ENCODE measurements around the gene UROD. TPM values are rescaled to one million over a fixed set of nuclear protein-coding genes. Genes with fewer than 3 reads are reported as not detected.
"Not testable (repeated sequence)": the region's sequence is repeated elsewhere in the genome, so short reads cannot be mapped to it uniquely, and the experiment has no call there.

UROD gene
- total and polyA plus RNA-seq, 5 donors from 2014 or later = 49.5 to 93.6 (median 79.6) TPM

- H3K27ac ChIP-seq (ENCODE audit: insufficient read depth, low read length, poor library complexity, severe bottlenecking) = peak overlapping the region; percentile 21
- no peaks in the 10 kb centered on the region for H3K36me3 ChIP-seq (ENCODE audit: control insufficient read depth, insufficient read depth, low read length)
- H3K4me3 ChIP-seq (ENCODE audit: low read depth, low read length) = peak overlapping the region; percentile 70
- Mint-ChIP-seq H3K36me3 (no peaks in the 10 kb centered on the region), H3K27me3 (peaks cover 11% of the 10 kb centered on the region), H3K9me3 (no peaks in the 10 kb centered on the region), H3K27ac (peak overlapping the region; percentile 81 to 92 (median 85)), H3K4me1 (peaks cover 4 to 16% (median 11%) of the 10 kb centered on the region in 4 donors), H3K4me3 (peak overlapping the region; percentile 13 to 94 (median 76))
- ATAC-seq (ENCODE audit: low read depth in 2 of 2) (peak; percentile 16 to 78), DNase-seq (peak in 2 of 3 donors; percentile 8 to 53)
- H3K27me3 ChIP-seq (ENCODE audit: control insufficient read depth, insufficient read depth, low read length) = no peaks in the 10 kb centered on the region
- no peaks in the 10 kb centered on the region for H3K9me3 ChIP-seq (ENCODE audit: control insufficient read depth in 2 of 2, low read length in 2 of 2)
- peaks cover 12% of the 10 kb centered on the region for H3K4me1 ChIP-seq (ENCODE audit: control insufficient read depth, insufficient read depth, low read length, poor library complexity, severe bottlenecking)
Measured at GRCh38 chr1:45051005-45051772, 39.1 kb downstream of the UROD start.

GRCh38 chr1:45057542-45057941 is 45.5 kb downstream of the UROD start:
- H3K36me3 Mint-ChIP-seq = no peaks in the 10 kb centered on the region
- no peak overlapping the region for H3K4me3 Mint-ChIP-seq
- H3K9me3 Mint-ChIP-seq = no peaks in the 10 kb centered on the region
- H3K36me3 ChIP-seq (ENCODE audit: control insufficient read depth, insufficient read depth, low read length) = no peaks in the 10 kb centered on the region
- H3K27me3 ChIP-seq (ENCODE audit: control insufficient read depth, insufficient read depth, low read length) = no peaks in the 10 kb centered on the region
- H3K4me1 Mint-ChIP-seq = no peaks in the 10 kb centered on the region
- H3K27me3 Mint-ChIP-seq = peaks cover 14% of the 10 kb centered on the region
- no peaks in the 10 kb centered on the region for H3K4me1 ChIP-seq (ENCODE audit: control insufficient read depth, insufficient read depth, low read length, poor library complexity, severe bottlenecking)
- no peak for ATAC-seq (ENCODE audit: low read depth in 2 of 2)
- H3K27ac Mint-ChIP-seq = no peak overlapping the region
- no peak overlapping the region for H3K4me3 ChIP-seq (ENCODE audit: low read depth, low read length)
- no peaks in the 10 kb centered on the region for H3K9me3 ChIP-seq (ENCODE audit: control insufficient read depth in 2 of 2, low read length in 2 of 2)
- DNase-seq = no peak
- no peak overlapping the region for H3K27ac ChIP-seq (ENCODE audit: insufficient read depth, low read length, poor library complexity, severe bottlenecking)

- ATAC-seq (ENCODE audit: low read depth in 2 of 2) = no peak
- Histone ChIP-seq H3K36me3 (ENCODE audit: control insufficient read depth, insufficient read depth, low read length) (no peaks in the 10 kb centered on the region), H3K4me3 (ENCODE audit: low read depth, low read length) (no peak overlapping the region), H3K27ac (ENCODE audit: insufficient read depth, low read length, poor library complexity, severe bottlenecking) (no peak overlapping the region), H3K4me1 (ENCODE audit: control insufficient read depth, insufficient read depth, low read length, poor library complexity, severe bottlenecking) (no peaks in the 10 kb centered on the region), H3K27me3 (ENCODE audit: control insufficient read depth, insufficient read depth, low read length) (no peaks in the 10 kb centered on the region), H3K9me3 (ENCODE audit: control insufficient read depth in 2 of 2, low read length in 2 of 2) (no peaks in the 10 kb centered on the region)
- no peaks in the 10 kb centered on the region for H3K9me3 Mint-ChIP-seq
- no peaks in the 10 kb centered on the region for H3K36me3 Mint-ChIP-seq
- no peak for DNase-seq
- H3K27me3 Mint-ChIP-seq = peaks cover 12% of the 10 kb centered on the region
- no peaks in the 10 kb centered on the region for H3K4me1 Mint-ChIP-seq
- H3K27ac Mint-ChIP-seq = no peak overlapping the region
- no peak overlapping the region for H3K4me3 Mint-ChIP-seq
Measured at GRCh38 chr1:45059829-45060228, 47.8 kb downstream of the UROD start.

GRCh38 chr1:45062463-45062862 is 50.4 kb downstream of the UROD start:
- not testable (repeated sequence) for DNase-seq; ATAC-seq (ENCODE audit: low read depth in 2 of 2); H3K9me3 Mint-ChIP-seq; H3K27me3 ChIP-seq (ENCODE audit: control insufficient read depth, insufficient read depth, low read length); H3K27ac ChIP-seq (ENCODE audit: insufficient read depth, low read length, poor library complexity, severe bottlenecking); H3K36me3 Mint-ChIP-seq; H3K27ac Mint-ChIP-seq; H3K36me3 ChIP-seq (ENCODE audit: control insufficient read depth, insufficient read depth, low read length); H3K4me3 Mint-ChIP-seq; H3K4me1 ChIP-seq (ENCODE audit: control insufficient read depth, insufficient read depth, low read length, poor library complexity, severe bottlenecking); H3K9me3 ChIP-seq (ENCODE audit: control insufficient read depth in 2 of 2, low read length in 2 of 2); H3K4me1 Mint-ChIP-seq; H3K4me3 ChIP-seq (ENCODE audit: low read depth, low read length)
- H3K27me3 Mint-ChIP-seq = peaks cover 15% of the 10 kb centered on the region

- Mint-ChIP-seq H3K4me1 (no peaks in the 10 kb centered on the region), H3K9me3 (peaks cover 0 to 4% (median 0%) of the 10 kb centered on the region in 7 donors), H3K27ac (no peak overlapping the region), H3K27me3 (peaks cover 8% of the 10 kb centered on the region), H3K4me3 (no peak overlapping the region), H3K36me3 (no peaks in the 10 kb centered on the region)
- no peak overlapping the region for H3K4me3 ChIP-seq (ENCODE audit: low read depth, low read length)
- no peaks in the 10 kb centered on the region for H3K9me3 ChIP-seq (ENCODE audit: control insufficient read depth in 2 of 2, low read length in 2 of 2)
- H3K36me3 ChIP-seq (ENCODE audit: control insufficient read depth, insufficient read depth, low read length) = no peaks in the 10 kb centered on the region
- H3K4me1 ChIP-seq (ENCODE audit: control insufficient read depth, insufficient read depth, low read length, poor library complexity, severe bottlenecking) = no peaks in the 10 kb centered on the region
- ATAC-seq (ENCODE audit: low read depth in 2 of 2) = no peak
- DNase-seq = no peak
- no peaks in the 10 kb centered on the region for H3K27me3 ChIP-seq (ENCODE audit: control insufficient read depth, insufficient read depth, low read length)
- H3K27ac ChIP-seq (ENCODE audit: insufficient read depth, low read length, poor library complexity, severe bottlenecking) = no peak overlapping the region
Measured at GRCh38 chr1:45065083-45065482, 53.0 kb downstream of the UROD start.

Other genes with a start within 250 kb of the UROD start
- gene RPS8, start 236.7 kb upstream of the UROD start, total RNA-seq = 1,739 TPM
- gene RPS8, start 236.7 kb upstream of the UROD start, polyA plus RNA-seq = 1,000 to 10,000 TPM in 2 of 4 donors, 100 to 1,000 TPM in 2; 805 to 1,312 (median 1,070) TPM
- 0.57 TPM for gene BEST4, start 224.1 kb upstream of the UROD start, total RNA-seq
- under 1 TPM in 3 of 4 donors, not detected in 1; 0.20 to 0.88 (median 0.78) TPM for gene BEST4, start 224.1 kb upstream of the UROD start, polyA plus RNA-seq
- gene PLK3, start 211.9 kb upstream of the UROD start, total RNA-seq = 539 TPM
- gene PLK3, start 211.9 kb upstream of the UROD start, polyA plus RNA-seq = 10 to 100 TPM; 28.2 to 48.9 (median 43.8) TPM
- 3.6 TPM for gene DYNLT4, start 204.9 kb upstream of the UROD start, total RNA-seq
- 1 to 10 TPM in 2 of 4 donors, under 1 TPM in 1, not detected in 1; 0.71 to 2.6 (median 2.1) TPM for gene DYNLT4, start 204.9 kb upstream of the UROD start, polyA plus RNA-seq
- 45.4 TPM for gene BTBD19, start 203.7 kb upstream of the UROD start, total RNA-seq
- gene BTBD19, start 203.7 kb upstream of the UROD start, polyA plus RNA-seq = under 1 TPM in 2 of 4 donors, not detected in 2; 0.31 to 0.87 TPM
- gene PTCH2, start 169.0 kb upstream of the UROD start, total RNA-seq = 0.94 TPM
- gene PTCH2, start 169.0 kb upstream of the UROD start, polyA plus RNA-seq = under 1 TPM in 2 of 4 donors, not detected in 2; 0.05 to 0.13 TPM
- gene EIF2B3, start 25.7 kb upstream of the UROD start, total RNA-seq = 11.8 TPM
- 10 to 100 TPM; 13.5 to 20.3 (median 16.2) TPM for gene EIF2B3, start 25.7 kb upstream of the UROD start, polyA plus RNA-seq
- 58.4 TPM for gene HECTD3, start 930 bp upstream of the UROD start, total RNA-seq
- gene HECTD3, start 930 bp upstream of the UROD start, polyA plus RNA-seq = 10 to 100 TPM; 24.2 to 31.0 (median 27.5) TPM
- gene ZSWIM5, start 194.4 kb downstream of the UROD start, total RNA-seq = 0.10 TPM
- under 1 TPM in 3 of 4 donors, not detected in 1; 0.09 to 0.23 (median 0.09) TPM for gene ZSWIM5, start 194.4 kb downstream of the UROD start, polyA plus RNA-seq